Cardiac fibroblast (primary cell): ENCODE data around the gene RNF183.

Experiments used
- DNase-seq, 2 donors: peaks; one replicate each; pipeline versions ENCODE4 v3.0.0 to v3.0.0-alpha.2; 2010; ENCODE audit warnings: low read depth in 2 of 2
- H3K4me3 ChIP-seq, 2 donors: replicated peaks in 1 of 2; 1 replicate in 1 of 2; 2 replicates in 1 of 2; pipeline ENCODE4 v1.5.1; 2011; ENCODE audit warnings: low read depth in 2 of 2, low read length in 2 of 2, mild to moderate bottlenecking in 2 of 2, moderate library complexity in 1 of 2
- TF ChIP-seq, protein P1 (sequence below): IDR thresholded peaks from one replicate; pipeline ENCODE4 v1.5.1; 2011; ENCODE audit warnings: low read depth, mild to moderate bottlenecking, low read length, inconsistent platforms

The RNF183 gene

DNA sequence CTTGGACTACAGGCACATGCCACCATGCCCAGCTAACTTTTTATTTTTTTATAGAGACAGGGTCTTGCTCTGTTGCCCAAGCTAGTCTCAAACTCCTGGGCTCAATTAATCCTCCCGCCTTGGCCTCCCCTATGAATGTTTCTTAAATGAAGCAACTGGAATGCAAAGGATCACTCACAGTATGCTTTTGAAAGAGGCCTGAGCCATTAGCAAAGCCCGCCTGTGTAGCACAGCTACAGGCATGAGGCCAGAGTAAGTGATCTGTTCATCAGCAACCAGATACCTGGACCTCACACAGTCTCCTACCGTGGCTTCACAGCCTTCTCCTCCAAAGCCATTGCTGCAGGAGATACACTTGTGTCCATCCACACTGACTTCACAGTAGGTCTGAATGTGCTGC lies 16.9 kb upstream of the RNF183 start:
- TF ChIP-seq, protein P1, sequence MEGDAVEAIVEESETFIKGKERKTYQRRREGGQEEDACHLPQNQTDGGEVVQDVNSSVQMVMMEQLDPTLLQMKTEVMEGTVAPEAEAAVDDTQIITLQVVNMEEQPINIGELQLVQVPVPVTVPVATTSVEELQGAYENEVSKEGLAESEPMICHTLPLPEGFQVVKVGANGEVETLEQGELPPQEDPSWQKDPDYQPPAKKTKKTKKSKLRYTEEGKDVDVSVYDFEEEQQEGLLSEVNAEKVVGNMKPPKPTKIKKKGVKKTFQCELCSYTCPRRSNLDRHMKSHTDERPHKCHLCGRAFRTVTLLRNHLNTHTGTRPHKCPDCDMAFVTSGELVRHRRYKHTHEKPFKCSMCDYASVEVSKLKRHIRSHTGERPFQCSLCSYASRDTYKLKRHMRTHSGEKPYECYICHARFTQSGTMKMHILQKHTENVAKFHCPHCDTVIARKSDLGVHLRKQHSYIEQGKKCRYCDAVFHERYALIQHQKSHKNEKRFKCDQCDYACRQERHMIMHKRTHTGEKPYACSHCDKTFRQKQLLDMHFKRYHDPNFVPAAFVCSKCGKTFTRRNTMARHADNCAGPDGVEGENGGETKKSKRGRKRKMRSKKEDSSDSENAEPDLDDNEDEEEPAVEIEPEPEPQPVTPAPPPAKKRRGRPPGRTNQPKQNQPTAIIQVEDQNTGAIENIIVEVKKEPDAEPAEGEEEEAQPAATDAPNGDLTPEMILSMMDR: no peak
- no peak overlapping the region for H3K4me3 ChIP-seq
- DNase-seq: no peak

DNA sequence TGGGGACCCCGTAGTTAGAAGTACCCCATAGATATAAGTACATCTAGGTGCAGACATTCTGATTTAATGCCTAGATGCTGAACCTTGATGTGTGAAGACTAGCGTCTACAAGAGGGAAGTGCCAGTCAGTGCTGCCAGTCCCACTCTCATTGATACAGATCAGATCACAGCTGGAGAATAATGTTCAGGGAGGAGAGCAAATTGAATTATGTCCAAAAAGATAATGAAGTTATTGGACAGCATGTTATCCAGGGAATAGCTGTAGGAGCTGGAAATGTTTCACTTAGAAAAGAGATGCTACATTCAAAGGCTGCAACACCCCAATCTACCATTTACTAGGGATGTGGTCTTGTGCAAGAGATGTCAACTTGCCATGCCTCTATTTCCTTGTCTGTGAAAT lies 15.9 kb upstream of the RNF183 start:
- DNase-seq: no peak
- no peak overlapping the region for H3K4me3 ChIP-seq
- TF ChIP-seq, protein P1: no peak

DNA sequence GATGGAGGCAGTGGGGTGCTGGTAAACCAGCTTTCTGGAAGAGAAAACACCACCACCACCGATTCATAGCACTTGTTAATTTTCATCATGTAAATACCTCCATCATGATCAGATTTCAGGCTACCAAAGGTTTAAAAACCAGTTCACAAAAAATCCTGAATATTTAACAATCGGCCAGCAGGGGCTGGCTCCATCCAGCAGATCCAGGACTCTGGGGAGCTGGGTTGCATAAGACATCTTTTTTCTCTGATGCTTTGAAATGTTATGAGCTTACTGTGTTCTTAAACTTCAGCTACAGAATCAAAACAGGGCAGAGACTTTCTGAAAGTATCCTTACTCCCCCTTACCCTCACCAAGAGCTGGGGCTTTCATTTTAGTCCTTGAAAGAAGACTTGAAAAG lies 14.6 kb upstream of the RNF183 start:
- TF ChIP-seq, protein P1: peak; percentile 33
- DNase-seq: peak; percentile 46 to 54
- no peak overlapping the region for H3K4me3 ChIP-seq

DNA sequence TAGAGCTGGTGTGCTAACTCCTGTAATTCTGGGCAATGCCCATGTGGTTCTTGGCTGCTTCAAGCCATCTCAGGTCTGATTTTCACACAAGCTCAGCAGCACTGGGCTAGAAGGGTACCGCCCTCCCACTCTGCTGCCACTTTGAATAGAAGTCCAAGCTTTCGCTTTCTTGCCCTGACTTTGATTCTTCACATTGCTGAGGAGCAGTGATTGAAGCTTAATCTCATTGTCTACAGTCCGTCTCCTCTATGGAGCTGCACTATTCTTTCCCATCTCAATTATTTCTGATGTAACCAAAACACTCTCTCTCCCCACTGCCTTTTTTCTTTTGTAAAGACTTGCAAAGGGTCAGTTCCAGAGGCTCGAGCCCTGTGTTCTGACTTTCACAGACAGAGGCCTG lies 12.9 kb upstream of the RNF183 start:
- DNase-seq: no peak
- no peak overlapping the region for H3K4me3 ChIP-seq
- TF ChIP-seq, protein P1: no peak

DNA sequence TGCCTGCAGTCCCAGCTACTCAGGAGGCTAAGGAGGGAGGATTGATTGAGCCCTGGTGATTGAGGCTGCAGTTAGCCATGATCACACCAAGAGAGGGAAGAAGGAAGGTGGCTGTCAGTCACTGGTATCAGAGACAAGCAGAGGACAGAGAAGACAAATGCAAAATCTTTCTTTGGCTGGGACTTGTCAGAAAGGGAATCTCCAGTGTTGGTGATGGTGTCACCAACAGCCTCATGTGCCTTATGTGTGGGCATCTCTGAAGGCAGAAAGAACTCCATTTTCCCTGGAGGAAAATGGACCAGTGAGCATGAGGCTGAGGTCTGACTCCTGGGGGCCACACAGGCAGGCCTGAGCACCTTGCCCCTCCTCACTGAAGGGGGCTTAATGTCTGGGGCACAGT lies 12.1 kb upstream of the RNF183 start:
- no peak for DNase-seq
- H3K4me3 ChIP-seq: no peak overlapping the region
- TF ChIP-seq, protein P1: no peak

DNA sequence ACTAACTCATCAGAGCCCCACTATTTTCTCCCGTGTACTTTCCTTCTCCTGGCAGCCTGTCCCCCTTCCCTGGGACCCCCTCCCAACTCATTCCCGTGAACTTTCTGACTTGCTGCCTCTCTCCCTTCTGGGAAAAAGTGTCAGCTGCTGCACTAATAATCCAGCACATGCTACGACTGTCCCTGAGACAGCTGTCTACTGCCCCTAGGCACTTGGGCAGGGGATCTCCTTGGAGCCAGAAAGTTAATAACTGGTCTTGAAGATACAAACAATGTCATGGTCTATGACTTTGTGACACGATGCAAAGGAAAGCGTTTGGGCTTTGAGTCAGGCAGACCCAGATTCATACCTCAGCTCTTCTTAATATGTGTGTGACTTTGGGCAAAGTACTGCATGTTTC lies 10.1 kb upstream of the RNF183 start:
- H3K4me3 ChIP-seq: no peak overlapping the region
- TF ChIP-seq, protein P1: no peak
- DNase-seq: no peak

DNA sequence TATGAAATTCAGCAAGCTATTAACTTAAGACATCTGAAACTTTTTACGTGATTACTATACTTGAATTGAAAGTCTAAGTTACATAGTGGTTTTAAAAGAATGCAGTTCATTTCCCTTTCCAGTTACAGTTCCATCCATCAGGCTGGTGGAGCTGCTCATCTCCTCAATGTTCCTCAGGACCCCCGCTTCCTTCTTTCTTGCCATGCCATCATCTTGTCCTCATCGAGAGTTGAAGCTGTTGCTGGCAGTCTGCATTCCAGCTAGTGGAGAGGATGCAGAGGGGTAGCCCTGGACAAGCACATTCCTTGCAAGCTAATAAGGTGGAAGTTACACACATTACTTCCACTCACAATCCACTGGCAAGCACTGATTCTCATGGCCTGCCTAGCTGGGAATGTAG lies 8.8 kb upstream of the RNF183 start:
- TF ChIP-seq, protein P1: no peak
- H3K4me3 ChIP-seq: no peak overlapping the region
- DNase-seq: no peak
